HepG2 (cell line): Measurements from ENCODE around the gene VPS4A. TPM values are rescaled to one million over a fixed set of nuclear protein-coding genes. Genes with fewer than 3 reads are reported as not detected.

ENCODE experiments used
- CREB3 ChIP-seq: sonication (generic); formaldehyde crosslinking; IDR thresholded peaks from 2 replicates; pipeline ENCODE4 v1.5.0; 2020; ENCODE audit warnings: missing genetic modification reagents
- DMTF1 ChIP-seq: sonication (generic); formaldehyde crosslinking; IDR thresholded peaks from 2 replicates; pipeline ENCODE4 v1.4.0; 2020; ENCODE audit warnings: mild to moderate bottlenecking, missing genetic modification reagents
- FOXK2 ChIP-seq: fragments of 450-650 bp; IDR thresholded peaks from 2 replicates; pipeline ENCODE4 v1.6.1; 2016
- NFYB ChIP-seq: sonication (generic); formaldehyde crosslinking; IDR thresholded peaks from 2 replicates; pipeline ENCODE4 v1.4.0; 2020; ENCODE audit warnings: missing genetic modification reagents
- PCBP1 ChIP-seq: fragments of 200-400 bp; formaldehyde crosslinking; IDR thresholded peaks from 2 replicates; pipeline ENCODE4 v1.6.1; 2017; ENCODE audit warnings: mild to moderate bottlenecking, low read depth, low read length, borderline replicate concordance
- PHF5A ChIP-seq: IDR thresholded peaks from one replicate; pipeline ENCODE4 v1.6.1; 2018; ENCODE audit warnings: low read depth, missing genetic modification reagents; ENCODE audit not compliant: unreplicated experiment
- RERE ChIP-seq: IDR thresholded peaks from 2 replicates; pipeline ENCODE4 v1.6.1; 2016; ENCODE audit warnings: low read depth, missing genetic modification reagents, missing compliant biosample characterization
- STAT6 ChIP-seq: sonication (generic); formaldehyde crosslinking; IDR thresholded peaks from 2 replicates; pipeline ENCODE4 v1.4.0; 2020; ENCODE audit warnings: missing genetic modification reagents, mild to moderate bottlenecking, borderline replicate concordance
- TEAD2 ChIP-seq: sonication (generic); formaldehyde crosslinking; IDR thresholded peaks from 2 replicates; pipeline ENCODE4 v1.9.0; 2021; ENCODE audit warnings: missing genetic modification reagents
- ZBTB25 ChIP-seq: IDR thresholded peaks from 2 replicates; pipeline ENCODE4 v1.6.1; 2018; ENCODE audit warnings: missing genetic modification reagents
- ZFAT ChIP-seq: sonication (generic); formaldehyde crosslinking; conservative IDR thresholded peaks from 2 replicates; pipeline ENCODE4 v1.8.1; 2023; ENCODE audit warnings: missing genetic modification reagents, inconsistent platforms
- ZNF414 ChIP-seq: sonication (generic); formaldehyde crosslinking; IDR thresholded peaks from 2 replicates; pipeline ENCODE4 v1.5.0; 2020; ENCODE audit warnings: missing genetic modification reagents
- ZNF775 ChIP-seq: sonication (generic); formaldehyde crosslinking; IDR thresholded peaks from 2 replicates; pipeline ENCODE4 v1.4.0; 2020; ENCODE audit warnings: missing genetic modification reagents, mild to moderate bottlenecking, moderate library complexity, borderline replicate concordance
- polyA plus RNA-seq, 8 experiments: library from polyadenylated mRNA; depleted of rRNA in 3 of 8; stranded (reverse) in 7 of 8; unstranded in 1 of 8; fragments of >200 nt; fragmentation: Illumina TruSeq in 4 of 8; extraction: Trizol in 4 of 8; gene quantifications; 2 replicates each; pipeline versions ENCODE4 v1.2.1 to v1.2.3, GENCODE V29; 2011 to 2016; ENCODE audit warnings: low read depth in 4 of 8, missing spikeins in 1 of 8, mixed read lengths in 1 of 8; ENCODE audit not compliant: insufficient read depth in 1 of 8
- total RNA-seq, 5 experiments: library from RNA; depleted of rRNA; stranded (reverse); fragments of >200 nt; fragmentation: Illumina TruSeq; extraction: Trizol; gene quantifications; 2 replicates each; pipeline ENCODE4 v1.2.3, GENCODE V29; 2016; ENCODE audit warnings: low read depth in 1 of 5

VPS4A gene
- total and polyA plus RNA-seq, 2 of the 13 experiments (the other 11 are each of a cell fraction or from before 2014, with no cell fraction given), result 13.2 to 27.9 TPM

- TF ChIP-seq ZFAT (CRISPR knock-in tag), result no peak
- no peak for TF ChIP-seq ZNF414 (CRISPR knock-in tag)
- no peak for TF ChIP-seq PCBP1
- no peak for TF ChIP-seq NFYB (CRISPR knock-in tag)
- TF ChIP-seq ZNF775 (CRISPR knock-in tag), result no peak
- no peak for TF ChIP-seq DMTF1
- no peak; the same call in 1 of the 2 replicates for TF ChIP-seq STAT6
- no peak for TF ChIP-seq CREB3 (CRISPR knock-in tag)
- TF ChIP-seq TEAD2 (CRISPR knock-in tag), result no peak
- 0 out of 2 replicates have a peak, but pooled peaks have one; percentile 13 for TF ChIP-seq RERE (CRISPR knock-in tag)
- TF ChIP-seq ZBTB25 (CRISPR knock-in tag), result peak; percentile 58; the same call in 1 of the 2 replicates
- TF ChIP-seq PHF5A (CRISPR knock-in tag), result no peak
- peak; percentile 84 for TF ChIP-seq FOXK2
These were observed 15.2 kb downstream of the VPS4A start (continued) for GRCh38 chr16:69326172-69326873.
